GM10847 (cell line): ENCODE measurements around the gene RSBN1L.

Source experiments
- POLR2A ChIP-seq: IDR thresholded peaks from 2 replicates; pipeline ENCODE4 v1.6.1; 2011; ENCODE audit not compliant: insufficient read length; ENCODE audit errors: extremely low read depth

The RSBN1L gene

DNA sequence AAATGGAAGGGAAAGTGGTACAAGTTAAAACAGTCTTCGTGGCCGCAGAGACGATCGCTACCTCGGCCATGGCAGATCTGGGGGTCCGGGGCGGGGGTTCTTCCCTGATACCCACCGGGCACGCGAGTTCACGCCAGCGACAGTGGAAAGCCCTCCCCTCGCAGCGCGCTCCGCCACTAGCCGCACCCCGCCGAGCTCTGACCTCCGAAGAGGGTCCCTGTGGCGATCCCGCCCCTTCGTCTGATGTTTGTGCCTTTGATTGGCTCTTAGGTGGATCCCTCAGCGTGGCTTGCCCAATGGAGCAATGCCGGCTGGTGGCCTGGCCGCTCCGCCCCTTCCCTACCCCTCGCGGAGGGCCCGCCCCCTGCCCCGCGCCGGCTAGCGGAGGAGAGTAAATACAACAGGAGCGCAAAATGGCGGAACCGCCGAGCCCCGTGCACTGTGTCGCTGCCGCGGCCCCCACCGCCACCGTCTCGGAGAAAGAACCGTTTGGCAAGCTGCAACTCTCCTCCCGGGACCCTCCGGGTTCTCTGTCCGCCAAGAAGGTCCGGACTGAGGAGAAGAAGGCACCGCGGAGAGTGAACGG is at the start of gene RSBN1L:
Gene RSBN1L, plus strand, starts transcription at position 403 of the 586 bp plus-strand sequence. Its CDS starts 11 bp downstream, at position 414.
- TF ChIP-seq POLR2A, result peak; percentile 81

DNA sequence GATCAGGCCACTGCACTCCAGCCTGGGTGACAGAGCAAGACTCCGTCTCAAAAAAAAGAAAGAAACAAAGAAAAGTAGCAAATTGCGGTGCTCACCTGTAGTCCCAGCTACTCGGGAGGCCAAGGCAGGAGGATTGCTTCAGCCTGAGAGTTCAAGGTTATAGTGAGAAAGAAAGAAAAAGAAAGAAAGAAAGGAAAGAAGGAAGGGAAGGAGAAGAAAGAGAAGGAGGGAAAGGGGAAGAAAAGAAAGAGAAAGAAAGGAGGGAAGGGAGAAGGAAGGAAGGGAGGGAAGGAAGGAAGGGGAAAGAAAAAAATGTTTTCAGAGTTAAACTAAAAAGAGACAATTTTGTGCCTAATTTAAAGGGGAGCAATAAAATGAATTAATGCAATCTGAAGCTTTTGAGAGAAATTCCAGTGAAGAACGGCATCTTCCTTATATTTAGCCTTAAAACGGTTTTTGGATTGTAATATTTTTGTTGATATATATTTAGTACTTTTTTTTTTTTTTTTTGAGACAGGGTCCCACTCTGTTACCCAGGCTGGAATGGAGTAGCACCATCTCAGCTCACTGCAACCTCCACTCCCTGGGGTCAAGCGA is 47.4 kb upstream of the RSBN1L start:
- no peak for TF ChIP-seq POLR2A

DNA sequence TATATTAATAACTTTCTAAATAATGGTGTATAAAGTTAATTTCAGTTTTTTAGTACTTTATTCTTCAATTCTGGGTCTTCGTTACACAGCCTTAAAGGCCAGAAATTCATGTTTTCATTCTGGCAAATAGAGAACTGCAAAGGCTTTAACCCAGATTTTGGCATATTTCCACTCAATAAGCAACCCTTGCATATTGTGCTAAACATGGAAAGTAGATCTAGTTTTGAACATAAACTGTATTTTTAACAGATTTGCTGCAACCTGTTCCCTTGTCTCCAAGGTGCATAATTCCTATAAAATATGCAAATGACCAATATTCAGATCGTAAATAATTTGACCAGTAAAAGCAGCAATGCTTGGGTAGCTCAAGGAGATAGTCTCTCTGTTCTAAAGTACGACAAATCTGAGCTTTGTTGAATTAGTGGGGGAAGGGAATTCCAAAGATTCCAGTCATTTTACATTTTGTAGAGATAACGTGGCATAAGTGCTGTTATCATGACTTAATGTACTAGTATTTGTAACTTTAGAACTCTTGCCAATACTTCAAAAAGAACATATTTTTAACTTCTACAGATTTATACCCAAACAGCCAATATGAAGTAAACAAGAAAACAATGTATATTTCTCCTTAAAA is 46.4 kb upstream of the RSBN1L start:
- TF ChIP-seq POLR2A, result no peak

DNA sequence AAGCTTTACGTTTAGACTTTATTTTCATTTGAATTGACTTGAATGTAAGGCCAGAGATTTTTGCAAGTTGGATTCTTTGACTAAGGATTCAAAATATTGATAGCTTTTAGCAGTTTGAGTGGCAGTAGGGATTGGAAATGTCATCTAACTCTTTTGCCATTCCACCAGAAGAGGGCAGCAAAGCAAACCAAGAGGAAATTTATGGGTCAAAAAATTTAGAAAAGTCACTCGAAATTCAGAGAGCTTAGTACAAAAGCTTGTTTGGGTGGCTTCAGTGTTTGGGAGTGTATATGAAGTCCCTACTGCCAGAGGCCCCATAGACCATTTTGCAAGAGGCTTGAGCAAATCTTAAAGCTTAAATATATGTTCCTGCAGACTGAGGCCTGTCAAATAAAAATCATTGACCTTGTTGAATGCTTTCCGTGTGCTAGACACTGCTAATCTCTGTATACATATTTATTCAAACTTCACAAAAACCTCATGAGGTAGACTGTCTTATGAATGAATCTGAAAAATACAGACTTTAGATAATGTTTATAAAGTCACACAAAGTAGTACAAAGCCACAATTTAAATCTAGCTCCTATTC is 44.6 kb upstream of the RSBN1L start:
- TF ChIP-seq POLR2A, result no peak

DNA sequence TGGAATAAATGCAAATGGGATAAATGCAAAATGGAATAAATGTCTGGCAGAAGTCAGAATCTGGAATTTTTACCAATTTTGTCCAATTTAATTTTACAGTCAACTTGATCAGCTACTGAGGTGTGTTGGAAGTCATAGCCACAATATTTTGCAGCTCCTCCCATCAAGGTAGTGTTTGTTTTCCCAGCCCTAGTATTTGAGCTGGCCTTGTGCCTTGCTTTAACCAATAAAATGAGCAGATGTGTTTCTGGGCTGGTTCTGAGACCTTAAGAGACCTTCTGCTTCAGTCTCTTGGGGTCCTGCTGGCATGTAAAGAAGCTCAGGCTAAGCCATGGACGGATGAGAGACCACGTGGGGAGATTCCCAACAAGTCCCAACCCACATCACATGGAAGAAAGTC is 42.7 kb upstream of the RSBN1L start:
- TF ChIP-seq POLR2A, result no peak

DNA sequence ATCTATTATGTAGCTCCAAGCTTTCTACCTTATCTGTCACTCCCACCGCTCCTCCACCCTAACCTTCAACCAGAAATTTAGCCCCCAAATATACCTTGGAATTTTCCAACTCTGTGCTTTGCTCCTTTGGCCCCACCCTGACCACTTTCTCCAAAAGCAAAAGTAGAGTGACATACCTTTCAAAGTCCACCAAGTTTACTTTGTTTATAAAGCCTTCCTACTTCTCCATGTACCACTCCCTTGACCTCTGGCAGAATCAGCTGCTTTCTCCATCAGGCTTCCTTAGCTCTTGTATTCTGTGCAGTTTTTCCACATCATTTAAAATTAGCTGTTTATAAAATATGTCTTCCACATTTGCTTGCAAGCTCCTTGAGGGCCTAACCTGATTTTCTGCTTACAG is 40.9 kb upstream of the RSBN1L start:
- no peak for TF ChIP-seq POLR2A

DNA sequence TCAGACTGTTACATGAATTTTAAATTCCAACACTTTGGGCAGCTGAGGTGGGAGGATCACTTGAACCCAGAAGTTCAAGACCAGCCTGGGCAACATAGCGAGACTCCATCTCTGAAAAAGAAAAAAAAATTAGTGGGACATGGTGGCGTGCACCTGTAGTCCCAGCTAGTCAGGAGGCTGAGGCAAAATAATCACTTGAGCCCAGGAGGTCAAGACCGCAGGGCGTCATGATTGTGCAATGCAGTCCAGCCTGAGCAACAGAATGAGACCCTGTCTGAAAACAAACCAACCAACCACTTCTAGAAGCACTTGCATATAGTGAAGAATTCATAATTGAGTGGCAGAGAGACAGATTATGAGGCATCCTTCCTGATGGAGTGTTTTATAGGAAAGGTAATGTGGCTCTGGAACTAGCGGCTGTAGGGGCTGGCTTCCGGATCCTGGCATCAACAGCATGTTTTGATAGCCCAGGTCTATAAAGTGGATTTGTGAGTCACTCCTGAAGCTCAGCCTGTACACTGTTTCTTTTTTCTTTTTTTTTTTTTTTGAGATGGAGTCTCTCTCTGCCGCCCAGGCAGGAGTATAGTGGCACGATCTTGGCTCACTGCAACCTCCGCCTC is 40.3 kb upstream of the RSBN1L start:
- TF ChIP-seq POLR2A, result no peak

DNA sequence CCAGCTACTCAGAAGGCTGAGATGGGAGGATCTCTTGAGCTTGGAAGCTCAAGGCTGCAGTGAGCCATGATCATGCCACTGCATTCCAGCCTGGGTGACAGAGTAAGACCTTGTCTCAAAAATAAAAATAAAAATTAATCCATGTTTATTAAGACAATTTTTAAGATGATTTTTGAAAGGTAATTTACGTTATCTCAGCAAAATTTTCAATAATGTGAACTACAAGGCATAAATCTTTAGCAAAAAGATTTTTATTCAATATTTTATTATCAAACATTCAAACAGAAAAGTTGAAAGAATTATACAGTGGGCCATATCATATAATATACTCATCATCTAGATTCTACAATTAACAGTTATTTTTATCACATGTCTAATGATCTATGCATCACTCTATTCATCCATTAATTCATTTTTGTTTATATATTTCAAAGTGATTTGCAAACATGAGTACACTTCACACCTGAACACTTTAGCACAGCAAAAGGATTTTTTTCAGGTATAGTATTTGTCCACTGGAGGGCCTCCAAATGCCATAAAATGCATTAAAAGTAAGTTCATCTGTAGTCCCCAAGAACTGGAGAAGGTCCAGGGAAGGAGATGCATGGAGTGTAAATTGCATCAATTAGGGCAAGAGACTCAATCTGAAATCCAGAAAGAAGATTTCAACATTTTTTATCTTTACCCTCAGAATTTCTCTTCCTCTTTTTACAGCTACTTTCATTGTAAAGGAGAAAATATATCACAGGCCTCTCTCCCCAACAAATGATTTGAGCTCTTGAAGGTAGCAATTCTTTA is 38.6 kb upstream of the RSBN1L start:
- no peak for TF ChIP-seq POLR2A

DNA sequence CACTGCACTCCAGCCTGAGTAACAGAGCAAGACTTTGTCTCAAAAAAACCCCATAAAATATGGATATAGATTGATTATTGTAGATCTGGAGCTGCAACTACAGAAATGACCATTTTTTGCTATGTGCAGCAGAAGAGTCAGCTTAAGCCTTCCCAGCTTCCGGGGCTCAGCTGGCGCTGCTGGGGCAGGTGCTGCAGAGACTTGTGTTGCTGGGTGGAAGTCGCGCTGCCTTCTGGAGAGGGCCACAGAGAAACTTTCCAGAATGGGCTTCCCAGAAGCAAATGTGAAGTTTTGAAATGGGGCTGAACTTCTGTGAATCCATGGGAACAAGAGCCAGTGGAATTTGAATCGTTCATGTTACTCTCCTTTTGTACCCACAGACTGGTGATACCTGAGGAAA is 37.3 kb upstream of the RSBN1L start:
- no peak for TF ChIP-seq POLR2A

DNA sequence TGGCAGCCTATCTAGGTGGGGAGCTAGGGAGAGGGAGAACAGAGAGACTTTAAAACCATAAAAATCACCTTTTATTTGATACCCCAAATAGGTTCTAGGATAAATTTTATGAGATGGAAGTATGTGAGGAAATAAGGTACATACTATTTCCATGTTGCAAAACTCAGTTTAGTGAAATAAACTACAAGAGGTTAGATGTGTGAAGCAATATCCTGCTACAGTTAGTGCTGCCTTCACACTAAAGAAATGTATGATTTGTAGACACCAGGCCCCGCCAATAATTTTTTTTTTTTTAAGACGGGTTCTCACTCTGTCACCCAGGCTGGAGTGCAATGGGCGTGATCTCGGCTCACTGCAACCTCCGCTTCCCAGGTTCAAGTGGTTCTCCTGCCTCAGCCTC is 34.4 kb upstream of the RSBN1L start:
- no peak for TF ChIP-seq POLR2A

DNA sequence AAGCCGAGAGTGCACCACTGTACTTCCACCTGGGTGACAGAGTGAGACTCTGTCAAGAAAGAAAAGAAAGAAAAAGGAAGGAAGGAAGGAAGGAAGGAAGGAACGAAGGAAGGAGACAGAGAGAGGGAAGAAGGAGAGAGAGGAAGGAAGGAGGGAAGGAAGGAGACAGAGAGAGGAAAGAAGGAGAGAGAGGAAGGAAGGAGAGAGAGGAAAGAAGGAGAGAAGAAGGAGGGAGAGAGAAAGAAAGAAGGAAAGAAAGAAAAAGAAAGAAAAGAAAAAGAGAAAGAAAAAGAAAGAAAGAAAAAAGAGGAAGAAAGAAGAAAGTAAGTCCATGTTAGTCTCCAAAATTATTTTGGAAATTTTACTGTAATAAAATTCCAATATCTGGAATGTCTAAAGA is 33.4 kb upstream of the RSBN1L start:
- TF ChIP-seq POLR2A, result no peak

DNA sequence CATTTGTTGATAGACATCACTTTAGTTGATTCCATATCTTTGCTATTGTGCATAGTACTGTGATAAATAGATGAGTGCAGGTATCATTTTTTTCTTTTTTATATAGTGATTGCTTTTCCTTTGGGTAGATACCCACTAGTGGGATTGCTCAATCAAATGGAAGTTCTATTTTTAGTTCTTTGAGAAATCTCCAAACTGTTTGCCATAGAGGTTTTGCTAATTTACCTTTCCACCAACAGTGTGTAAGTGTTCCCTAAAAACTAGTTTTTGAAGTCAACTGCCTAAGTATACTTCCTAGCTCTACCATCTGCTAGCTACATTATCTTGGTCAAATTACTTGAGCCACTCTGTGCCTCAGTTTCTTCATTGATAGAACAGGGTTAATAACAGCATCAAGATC is 31.5 kb upstream of the RSBN1L start:
- TF ChIP-seq POLR2A, result no peak

DNA sequence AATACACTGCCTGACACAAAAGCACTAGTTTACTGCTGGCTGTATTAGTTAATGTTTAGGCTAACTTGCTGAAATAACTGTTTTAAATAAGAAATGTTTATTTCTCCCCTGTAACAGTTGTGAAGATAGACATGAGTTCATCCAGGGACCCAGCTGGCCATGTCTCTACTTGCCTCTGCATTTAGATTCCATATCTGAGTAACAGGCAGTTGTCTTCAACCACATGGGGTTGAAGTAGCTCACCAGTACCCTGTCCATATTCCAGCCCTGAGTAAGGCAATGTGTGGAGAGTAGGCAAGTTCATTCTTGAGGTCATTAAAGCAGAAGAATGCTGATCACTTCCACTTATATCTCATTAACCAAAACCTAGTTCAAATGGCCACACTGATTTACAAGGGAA is 31.1 kb upstream of the RSBN1L start:
- no peak for TF ChIP-seq POLR2A

DNA sequence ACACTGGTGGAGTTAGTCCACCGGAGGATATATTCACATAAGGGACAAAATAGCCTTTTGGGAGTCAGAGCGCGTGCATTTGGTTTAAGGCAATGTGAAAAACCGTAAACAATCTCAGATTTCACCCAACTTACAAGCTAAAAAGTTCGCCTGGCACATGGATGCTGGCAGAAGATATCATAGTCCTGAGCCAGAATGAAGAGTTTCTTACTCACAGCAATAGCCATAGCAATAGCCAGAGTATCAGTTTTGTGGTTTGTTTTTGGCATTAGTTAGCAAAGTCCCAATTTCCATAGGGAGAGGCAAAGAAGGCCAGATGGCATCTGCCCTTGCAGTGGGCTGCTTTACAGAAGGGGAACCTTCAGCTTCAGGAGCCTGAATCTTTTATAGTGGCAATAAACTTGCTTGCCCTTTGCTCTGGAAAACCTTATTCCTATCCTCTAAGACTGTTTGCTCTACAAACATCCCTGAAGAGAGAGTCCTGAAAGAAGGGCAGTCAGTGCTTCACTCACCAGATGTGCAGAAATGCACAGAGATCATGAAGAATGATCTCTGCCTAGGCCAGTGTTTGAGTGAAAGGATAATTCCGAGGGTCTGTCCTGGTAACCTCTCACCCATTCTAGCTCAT is 28.7 kb upstream of the RSBN1L start:
- TF ChIP-seq POLR2A, result no peak

DNA sequence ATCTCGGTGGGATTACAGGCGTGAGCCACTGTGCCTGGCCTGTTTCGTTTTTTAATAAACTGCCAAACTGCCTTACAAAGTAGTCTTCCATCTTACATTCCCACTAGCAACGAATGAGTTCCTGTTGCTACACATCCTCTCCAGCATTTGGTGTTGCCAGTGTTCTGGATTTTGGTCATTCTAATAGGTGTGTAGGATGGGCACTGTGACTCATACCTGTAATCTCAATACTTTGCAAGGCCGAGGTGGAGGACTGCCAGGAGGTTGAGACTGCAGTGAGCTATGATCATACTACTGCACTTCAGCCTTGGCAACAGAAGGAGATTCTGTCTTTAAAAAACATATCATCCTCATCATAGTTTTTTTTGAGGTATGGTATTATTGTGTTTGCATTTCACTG is 21.4 kb upstream of the RSBN1L start:
- TF ChIP-seq POLR2A, result no peak
